GM08714 (cell line): Measurements from ENCODE around the gene ANK3.

Source experiments
- H3K4me3 ChIP-seq: fragments of 200-500 bp; sonication (Bioruptor generic); 2 replicates; pipeline ENCODE4 v1.5.1; 2014; ENCODE audit warnings: mild to moderate bottlenecking, low read length, inconsistent platforms
- ZNF274 ChIP-seq: IDR thresholded peaks from 2 replicates; pipeline ENCODE4 v1.6.1; 2012; ENCODE audit warnings: mild to moderate bottlenecking, low read depth, low read length

Gene ANK3

DNA sequence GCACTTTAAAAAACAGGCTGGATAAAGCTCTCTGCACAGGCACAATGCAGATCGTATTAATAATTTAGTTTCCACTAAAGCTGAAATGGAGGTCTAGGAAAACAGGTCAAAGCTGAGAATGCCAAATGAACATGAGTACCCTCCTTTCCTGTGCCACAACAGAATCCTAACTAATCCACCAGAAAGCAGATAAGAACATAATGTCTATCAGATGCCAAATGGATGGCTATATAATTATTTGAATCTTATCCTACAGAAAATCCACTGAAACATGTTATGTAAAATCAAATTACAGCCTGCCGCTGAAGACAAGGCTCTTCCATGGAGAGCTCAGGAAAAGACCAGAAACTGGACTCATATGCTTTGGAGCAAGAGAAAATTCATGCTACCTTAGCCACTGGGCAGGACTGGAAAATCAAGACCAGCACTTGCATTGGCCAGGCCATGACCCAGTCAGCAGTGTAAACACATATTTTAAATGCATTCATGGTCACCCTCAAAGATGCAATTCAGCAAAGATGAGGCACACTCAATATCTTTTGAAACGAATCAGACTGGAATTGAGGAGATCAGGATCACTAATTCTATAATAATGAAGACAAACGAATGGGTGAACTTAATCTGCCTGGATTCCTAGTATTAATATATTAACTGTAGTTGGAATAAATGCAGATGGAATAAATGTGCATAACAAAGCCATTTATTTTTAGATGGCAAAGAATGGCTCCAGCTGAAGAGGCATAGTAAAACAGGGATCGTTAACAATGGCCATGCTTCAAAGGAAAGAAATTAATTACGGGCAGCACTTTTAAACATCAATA lies 13.2 kb downstream of the ANK3 start:
- no peak overlapping the region for H3K4me3 ChIP-seq

DNA sequence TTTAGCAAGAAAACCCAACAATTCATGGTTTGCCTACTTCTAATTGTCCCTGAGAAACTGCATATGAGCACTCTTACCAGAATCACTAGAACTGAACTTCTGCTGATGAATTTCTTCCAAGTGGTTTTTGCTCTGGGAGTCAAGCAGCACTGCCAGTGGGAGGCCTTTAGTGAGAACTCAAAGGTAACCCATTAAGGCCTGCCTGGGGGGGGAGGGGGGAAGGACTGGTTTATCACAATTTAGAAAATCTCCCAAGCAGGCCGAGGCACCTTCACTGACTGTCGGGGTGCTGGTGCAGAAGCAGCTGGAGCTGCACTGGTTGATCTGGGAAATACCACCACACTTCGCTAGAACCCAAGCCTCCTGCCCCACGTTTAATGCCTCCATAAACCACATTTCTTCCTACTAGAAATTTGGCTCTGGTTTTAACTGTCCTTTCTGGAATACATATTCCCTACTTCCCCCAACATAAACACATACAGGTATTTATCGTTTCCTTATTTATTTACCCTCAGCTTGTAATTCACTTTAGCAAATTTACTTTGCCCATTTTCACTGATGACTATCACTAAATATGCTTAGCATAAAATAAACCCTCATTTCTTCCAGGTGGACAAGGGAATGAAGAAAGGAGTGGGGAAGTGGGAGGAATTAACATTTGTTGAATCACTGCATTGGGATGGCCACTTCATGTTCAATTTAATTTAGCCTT lies 14.2 kb downstream of the ANK3 start:
- no peak overlapping the region for H3K4me3 ChIP-seq
- no peak for TF ChIP-seq ZNF274

More for the DNA sequence above, 13.2 kb downstream of the ANK3 start:
- TF ChIP-seq ZNF274 = no peak

DNA sequence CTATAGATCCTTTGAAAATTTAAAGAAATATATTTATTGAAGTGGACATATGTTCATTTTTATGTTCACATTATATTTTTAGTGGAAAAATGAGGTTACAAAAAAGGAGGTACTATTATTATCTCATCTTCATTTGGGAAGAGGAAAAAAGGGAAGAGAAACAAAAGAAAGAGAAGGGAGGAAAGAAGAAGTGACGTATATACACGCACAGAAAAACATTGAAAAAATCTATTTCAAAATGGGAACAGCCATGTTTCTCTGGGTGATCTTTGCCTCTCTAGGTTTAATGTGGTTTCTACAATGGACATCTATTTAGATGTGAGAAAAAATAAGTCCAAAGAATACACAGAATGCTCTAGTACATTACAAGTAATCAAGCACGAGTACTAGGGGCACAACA lies 14.8 kb downstream of the ANK3 start:
- no peak overlapping the region for H3K4me3 ChIP-seq

DNA sequence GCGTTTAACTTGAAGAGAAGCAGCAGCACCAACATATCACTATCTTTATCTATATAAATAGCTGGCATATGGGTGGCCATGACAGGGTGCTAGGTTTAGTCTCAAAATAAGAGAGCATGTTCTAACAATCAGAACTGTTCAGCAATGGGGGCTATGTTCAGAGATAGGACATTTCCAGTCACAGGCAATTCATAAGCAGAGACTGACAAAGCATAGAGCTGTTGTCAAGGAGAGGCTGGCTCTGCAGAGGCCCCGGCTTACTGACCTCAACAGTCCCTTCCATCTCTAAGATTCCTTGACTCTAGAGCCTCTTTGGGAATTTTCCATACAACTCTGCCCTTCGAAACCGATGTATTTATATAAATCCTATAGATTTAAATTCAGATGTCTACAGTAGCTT lies 17.2 kb downstream of the ANK3 start:
- H3K4me3 ChIP-seq = no peak overlapping the region
- no peak for TF ChIP-seq ZNF274

More for the DNA sequence above, 14.8 kb downstream of the ANK3 start:
- no peak for TF ChIP-seq ZNF274

DNA sequence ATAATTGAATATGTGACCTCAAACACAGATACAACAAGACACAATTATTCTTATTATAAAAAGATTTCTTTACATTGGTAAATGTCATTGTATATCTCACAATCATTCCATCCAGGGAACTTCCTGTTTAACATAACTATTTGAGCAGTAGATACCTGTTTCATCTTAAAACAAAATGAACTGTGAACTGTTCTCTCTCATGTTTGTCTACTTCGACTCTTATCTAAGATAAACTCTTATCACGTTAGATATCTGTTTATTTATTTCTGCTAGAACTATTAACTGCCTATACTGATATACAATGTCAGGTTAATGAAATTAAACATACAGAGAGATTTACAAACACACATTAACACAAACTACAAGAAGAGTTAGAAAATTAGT lies 20.1 kb downstream of the ANK3 start:
- TF ChIP-seq ZNF274 = no peak
- H3K4me3 ChIP-seq = no peak overlapping the region

DNA sequence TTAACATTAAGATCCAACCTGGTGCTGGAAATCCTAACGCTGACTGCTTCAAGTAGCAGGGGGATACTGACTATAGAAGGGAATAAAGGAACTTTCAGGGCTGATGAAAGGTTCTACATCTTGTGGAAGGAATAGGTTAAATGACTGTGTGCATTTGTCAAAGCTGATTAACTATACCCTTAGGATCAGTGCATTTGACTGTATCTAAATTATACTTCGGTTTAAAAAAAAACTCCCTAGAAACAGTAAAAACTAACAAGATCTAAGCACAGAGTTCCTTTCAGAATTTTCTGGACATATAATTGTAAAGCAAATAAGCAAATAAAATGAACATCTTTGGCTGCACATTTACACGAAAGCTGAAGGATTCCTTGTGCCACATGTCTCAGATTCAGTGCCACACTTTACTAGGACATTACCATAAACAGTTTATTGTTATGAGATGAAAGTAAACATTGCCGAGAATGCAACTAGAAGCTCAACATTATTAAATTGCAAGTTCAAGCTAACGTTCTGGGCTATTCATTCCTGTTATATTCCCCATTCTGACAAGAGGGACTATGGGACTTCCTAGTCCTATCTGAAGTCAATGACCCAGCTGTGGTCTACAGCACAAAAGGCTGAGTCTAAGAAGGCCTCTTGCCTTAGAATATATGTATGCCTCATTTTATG lies 20.7 kb downstream of the ANK3 start:
- no peak for TF ChIP-seq ZNF274
- H3K4me3 ChIP-seq = no peak overlapping the region

DNA sequence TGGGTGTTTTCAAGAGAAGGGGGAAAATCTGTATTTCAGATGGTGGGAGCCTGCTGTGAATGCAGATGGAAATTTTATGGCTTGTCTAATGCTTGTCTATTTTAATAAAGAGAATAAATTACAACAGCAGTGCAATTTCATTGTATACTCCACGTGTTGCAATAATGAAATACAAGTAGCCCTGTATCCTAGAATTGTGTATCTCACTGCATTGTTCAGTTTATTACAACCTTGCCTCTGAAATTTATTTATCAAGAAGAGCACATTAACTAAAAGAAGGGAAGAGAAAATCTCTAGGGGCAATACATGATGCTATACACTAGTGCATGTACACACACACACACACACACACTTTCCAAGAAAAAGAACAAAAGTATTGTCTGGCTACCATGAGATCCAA lies 21.8 kb downstream of the ANK3 start:
- TF ChIP-seq ZNF274 = no peak
- H3K4me3 ChIP-seq = no peak overlapping the region

DNA sequence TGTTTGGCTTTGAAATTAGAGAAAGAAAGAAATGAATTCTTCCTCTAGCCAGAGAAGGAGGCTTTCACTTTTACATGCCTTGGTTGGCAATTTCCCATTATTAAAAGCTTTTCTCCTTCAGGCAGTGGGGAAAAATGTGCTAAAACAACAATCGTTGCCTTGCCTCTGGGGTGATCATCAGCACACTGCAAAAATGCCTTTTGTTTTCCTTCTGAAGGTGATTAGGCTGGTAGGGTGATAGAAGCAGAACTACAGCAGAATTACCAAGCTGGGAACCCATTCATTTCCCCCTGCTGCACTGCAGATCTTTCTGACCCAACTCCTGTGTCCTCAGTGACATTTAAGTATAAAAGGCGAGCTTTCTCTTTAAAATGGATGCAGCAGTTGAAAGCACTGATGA lies 22.2 kb downstream of the ANK3 start:
- TF ChIP-seq ZNF274 = no peak
- H3K4me3 ChIP-seq = no peak overlapping the region

DNA sequence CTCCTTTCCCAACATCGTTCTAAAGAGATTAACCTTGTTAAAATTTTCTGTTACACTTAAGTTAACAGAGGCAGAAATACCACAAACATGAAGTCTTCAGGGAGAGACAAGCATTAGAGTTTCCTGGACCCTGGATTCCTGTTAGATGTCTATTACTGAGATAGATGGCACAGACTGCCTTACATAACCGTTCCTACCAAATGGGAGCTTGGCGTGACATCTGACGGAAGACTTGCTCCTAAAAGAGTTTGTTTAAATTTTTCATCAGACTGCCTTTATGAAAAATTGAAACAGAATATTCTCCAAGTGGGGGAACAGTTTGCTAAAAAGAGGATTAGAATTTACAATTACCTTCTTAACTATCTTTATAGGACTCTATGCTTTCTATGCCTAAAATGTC lies 22.7 kb downstream of the ANK3 start:
- no peak overlapping the region for H3K4me3 ChIP-seq
- no peak for TF ChIP-seq ZNF274

DNA sequence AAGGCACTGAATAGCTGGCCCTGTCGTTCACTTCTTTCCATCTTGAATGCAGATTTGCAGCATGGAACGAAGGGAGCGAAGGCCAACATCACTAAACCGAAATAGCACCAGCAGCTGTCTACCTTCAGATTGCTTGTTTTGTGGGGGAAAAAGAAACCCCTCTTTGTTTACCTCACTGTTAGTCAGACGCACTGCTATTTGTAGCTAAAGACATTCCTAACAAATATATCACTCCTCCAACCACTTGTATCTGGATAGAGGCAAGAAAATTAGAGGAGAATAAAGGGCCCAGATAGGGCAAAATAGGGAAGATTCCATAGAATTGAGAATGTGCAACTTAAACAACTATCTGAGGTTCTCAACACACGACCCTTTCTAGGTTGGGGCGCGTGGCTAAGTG lies 26.5 kb downstream of the ANK3 start:
- no peak for TF ChIP-seq ZNF274
- H3K4me3 ChIP-seq = no peak overlapping the region

DNA sequence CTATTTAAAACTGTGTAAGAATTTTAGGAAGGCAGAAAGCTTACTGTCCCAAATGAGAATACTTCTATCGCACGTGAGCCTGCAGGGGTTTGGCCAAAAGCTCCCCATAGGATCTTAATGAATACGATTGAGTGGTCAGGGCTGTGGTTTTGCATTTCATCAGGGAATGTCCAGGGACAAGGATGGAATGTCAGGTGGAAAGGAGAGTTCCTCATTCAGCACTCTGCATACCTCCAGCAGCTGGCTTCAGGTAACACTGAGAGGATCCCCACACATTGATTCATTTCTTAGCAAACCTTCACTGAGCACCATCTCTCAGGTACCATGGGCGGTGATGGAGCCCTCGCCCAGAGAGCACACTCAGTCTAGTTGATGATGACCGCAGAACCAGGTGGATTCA lies 27.2 kb downstream of the ANK3 start:
- TF ChIP-seq ZNF274 = no peak
- H3K4me3 ChIP-seq = no peak overlapping the region

DNA sequence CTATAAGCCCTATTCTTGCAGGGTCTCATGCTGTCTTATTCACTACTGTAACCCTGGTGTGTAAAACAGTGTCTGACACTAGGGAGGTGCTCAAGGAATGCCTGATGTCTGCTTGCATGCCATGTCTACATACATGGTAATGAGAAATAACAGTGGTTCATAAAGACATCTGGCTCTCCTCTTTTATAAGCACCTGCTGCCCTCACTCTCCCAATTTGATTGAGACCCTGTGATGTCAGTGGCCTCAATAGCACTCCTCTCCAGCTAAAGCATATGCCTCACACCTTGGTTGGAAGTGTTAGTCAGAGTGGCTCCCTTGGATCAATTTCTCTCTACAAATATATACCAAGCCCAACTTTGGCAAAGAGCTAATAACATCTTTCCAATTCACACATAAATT lies 30.6 kb downstream of the ANK3 start:
- no peak overlapping the region for H3K4me3 ChIP-seq
- no peak for TF ChIP-seq ZNF274

DNA sequence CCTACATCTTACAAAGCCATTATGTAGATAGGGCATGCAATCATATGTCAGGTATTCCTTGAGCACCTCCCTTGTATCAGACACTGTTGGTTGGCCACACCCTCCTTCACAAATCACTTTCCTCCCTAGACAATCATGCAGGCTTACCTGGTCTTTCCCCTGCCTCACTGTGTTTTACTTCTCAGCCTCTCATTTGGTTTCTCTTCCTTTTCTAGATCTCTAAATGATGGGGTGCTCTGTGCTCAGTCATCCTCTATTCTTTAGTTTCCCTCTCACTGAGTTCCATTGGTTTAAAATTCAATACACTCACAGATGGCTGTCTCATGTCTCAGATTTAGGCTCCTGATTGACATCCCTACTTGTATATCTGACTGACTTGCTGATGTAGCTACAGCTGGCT lies 31.4 kb downstream of the ANK3 start:
- no peak overlapping the region for H3K4me3 ChIP-seq
- TF ChIP-seq ZNF274 = no peak

DNA sequence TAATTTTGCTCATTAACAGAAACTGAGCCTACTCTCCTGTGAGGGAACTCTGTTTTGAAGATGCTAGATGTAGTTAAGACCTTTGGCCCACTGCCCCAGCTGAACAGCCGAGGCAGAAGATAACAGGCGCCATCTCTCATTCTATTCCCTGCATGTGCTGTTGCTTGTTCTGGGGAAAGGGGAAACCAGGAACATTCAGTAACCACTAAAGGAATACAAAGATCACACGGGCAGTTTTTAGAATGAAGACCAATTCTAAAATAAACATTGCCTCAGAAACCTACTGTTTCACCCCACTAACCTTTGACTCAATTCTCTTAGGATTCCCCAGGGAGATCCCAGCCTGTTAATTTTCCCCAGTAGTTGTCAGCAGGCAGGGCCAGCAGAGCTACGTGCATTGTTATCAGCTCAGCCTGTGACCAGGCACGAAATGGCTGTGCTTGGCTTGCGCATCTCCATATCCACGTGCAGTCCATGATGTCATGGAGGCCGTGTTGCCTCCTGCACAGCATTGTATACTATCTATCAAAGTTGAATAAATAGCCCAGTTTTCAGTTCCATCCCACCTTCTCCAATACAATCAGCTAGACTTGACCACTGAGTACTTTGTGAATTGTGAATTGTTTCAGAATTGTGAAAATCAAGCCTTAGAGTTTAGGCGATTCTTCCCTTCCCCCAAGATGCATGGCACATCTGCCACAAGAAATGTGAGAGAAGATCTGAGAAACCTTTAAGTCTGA lies 36.0 kb downstream of the ANK3 start:
- no peak for TF ChIP-seq ZNF274
- no peak overlapping the region for H3K4me3 ChIP-seq
